HG02938 (cell line): Measurements from ENCODE around the gene NKX3-2.
A peak's percentile ranks its signal among the peaks of the same experiment; 100 is the strongest.

Experiments used
- ATAC-seq: cut with Tn5 transposase; IDR thresholded peaks from one replicate; pipeline ENCODE4 v1.9.1; 2021; ENCODE audit warnings: mild to moderate bottlenecking, moderate library complexity; ENCODE audit not compliant: unreplicated experiment

Gene NKX3-2

GRCh38 chr4:13546142-13546940, 2.0 kb upstream of the NKX3-2 start:
- ATAC-seq, result no peak

- no peak for ATAC-seq
These were observed 1.1 kb upstream of the NKX3-2 start for GRCh38 chr4:13545394-13545808.

- ATAC-seq, result peak; percentile 44
These were observed 492 bp upstream of the NKX3-2 start for GRCh38 chr4:13544606-13545393.

GRCh38 chr4:13543032-13543838, 1.1 kb downstream of the NKX3-2 start:
- no peak for ATAC-seq

- ATAC-seq, result no peak
These were observed 1.7 kb downstream of the NKX3-2 start for GRCh38 chr4:13542577-13543031.

GRCh38 chr4:13541720-13542576, 2.4 kb downstream of the NKX3-2 start:
- no peak for ATAC-seq

- ATAC-seq, result no peak
These were observed 3.1 kb downstream of the NKX3-2 start for GRCh38 chr4:13541176-13541604.

GRCh38 chr4:13540446-13541175, 3.7 kb downstream of the NKX3-2 start:
- ATAC-seq, result no peak

- ATAC-seq, result no peak
These were observed 4.5 kb downstream of the NKX3-2 start for GRCh38 chr4:13539619-13540445.

GRCh38 chr4:13539047-13539618, 5.2 kb downstream of the NKX3-2 start:
- ATAC-seq, result no peak

GRCh38 chr4:13538427-13538973, 5.8 kb downstream of the NKX3-2 start:
- ATAC-seq, result no peak

GRCh38 chr4:13537832-13538177, 6.5 kb downstream of the NKX3-2 start:
- ATAC-seq, result no peak

- ATAC-seq, result no peak
These were observed 7.1 kb downstream of the NKX3-2 start for GRCh38 chr4:13537011-13537831.

- no peak for ATAC-seq
These were observed 7.7 kb downstream of the NKX3-2 start for GRCh38 chr4:13536607-13537006.

- ATAC-seq, result no peak
These were observed 8.5 kb downstream of the NKX3-2 start for GRCh38 chr4:13535708-13536361.

GRCh38 chr4:13535118-13535517, 9.2 kb downstream of the NKX3-2 start:
- ATAC-seq, result no peak
